Endometrial microvascular endothelial cells (primary cell): ENCODE measurements around the gene RAB17. TPM values are rescaled to one million over a fixed set of nuclear protein-coding genes. Genes with fewer than 3 reads are reported as not detected.

Experiments used
- in situ Hi-C: cut with HindIII; loops from 2 replicates; pipeline ENCODE4 v1.10.0; 2017; ENCODE audit warnings: low sequenced_read_pairs, low pct_unique_long_range_greater_than_20kb; ENCODE audit errors: inconsistent ontology term
- total RNA-seq: library from RNA; depleted of rRNA; stranded (reverse); fragments of >200 nt; gene quantifications from one replicate; pipeline ENCODE4 v1.2.3, GENCODE V29; 2015; ENCODE audit errors: inconsistent ontology term

Gene RAB17
- total RNA-seq, 1 donor from 2014 or later: not detected

GRCh38 chr2:237585590-237586221 lies 4.8 kb downstream of the RAB17 start:
- in situ Hi-C loops: no loop called here

GRCh38 chr2:237583385-237584295 lies 6.9 kb downstream of the RAB17 start:
- in situ Hi-C loops: no loop called here

GRCh38 chr2:237581751-237582746 lies 8.5 kb downstream of the RAB17 start:
- in situ Hi-C loops: no loop called here

GRCh38 chr2:237581326-237581725 lies 9.2 kb downstream of the RAB17 start:
- in situ Hi-C loops: no loop called here

- in situ Hi-C loops: no loop called here
These were observed 12.3 kb downstream of the RAB17 start for GRCh38 chr2:237577956-237578870.

GRCh38 chr2:237577458-237577857 lies 13.1 kb downstream of the RAB17 start:
- in situ Hi-C loops: no loop called here

- in situ Hi-C loops: no loop called here
These were observed 13.6 kb downstream of the RAB17 start for GRCh38 chr2:237576974-237577373.

- in situ Hi-C loops: no loop called here
These were observed 14.4 kb downstream of the RAB17 start for GRCh38 chr2:237575869-237576862.

GRCh38 chr2:237574894-237575868 lies 15.4 kb downstream of the RAB17 start:
- in situ Hi-C loops: no loop called here

GRCh38 chr2:237574467-237574866 lies 16.1 kb downstream of the RAB17 start:
- in situ Hi-C loops: no loop called here

- in situ Hi-C loops: no loop called here
These were observed 16.7 kb downstream of the RAB17 start for GRCh38 chr2:237573721-237574415.

GRCh38 chr2:237572742-237573101 lies 17.8 kb downstream of the RAB17 start:
- in situ Hi-C loops: no loop called here

- in situ Hi-C loops: no loop called here
These were observed 18.4 kb downstream of the RAB17 start for GRCh38 chr2:237572021-237572741.

GRCh38 chr2:237571551-237571950 lies 19.0 kb downstream of the RAB17 start:
- in situ Hi-C loops: no loop called here

GRCh38 chr2:237570776-237571335 lies 19.7 kb downstream of the RAB17 start:
- in situ Hi-C loops: no loop called here
